OCI-LY1 (cell line): Measurements from ENCODE around the gene RNF207.

ENCODE experiments used
- EZH2 ChIP-seq: fragments of 200-600 bp; sonication (generic), shearing (Covaris generic); IDR thresholded peaks from 2 replicates; pipeline ENCODE4 v1.8.0; 2017; ENCODE audit warnings: borderline replicate concordance, mixed run types, mild to moderate bottlenecking, antibody characterized with exemption, low read length, moderate library complexity, mixed read lengths
- TF ChIP-seq, protein P1 (sequence below): fragments of 200-600 bp; sonication (generic), shearing (Covaris generic); IDR thresholded peaks from 2 replicates; pipeline ENCODE4 v1.5.1; 2017; ENCODE audit warnings: mild to moderate bottlenecking, antibody characterized with exemption, low read length, moderate library complexity, mixed read lengths

DNA sequence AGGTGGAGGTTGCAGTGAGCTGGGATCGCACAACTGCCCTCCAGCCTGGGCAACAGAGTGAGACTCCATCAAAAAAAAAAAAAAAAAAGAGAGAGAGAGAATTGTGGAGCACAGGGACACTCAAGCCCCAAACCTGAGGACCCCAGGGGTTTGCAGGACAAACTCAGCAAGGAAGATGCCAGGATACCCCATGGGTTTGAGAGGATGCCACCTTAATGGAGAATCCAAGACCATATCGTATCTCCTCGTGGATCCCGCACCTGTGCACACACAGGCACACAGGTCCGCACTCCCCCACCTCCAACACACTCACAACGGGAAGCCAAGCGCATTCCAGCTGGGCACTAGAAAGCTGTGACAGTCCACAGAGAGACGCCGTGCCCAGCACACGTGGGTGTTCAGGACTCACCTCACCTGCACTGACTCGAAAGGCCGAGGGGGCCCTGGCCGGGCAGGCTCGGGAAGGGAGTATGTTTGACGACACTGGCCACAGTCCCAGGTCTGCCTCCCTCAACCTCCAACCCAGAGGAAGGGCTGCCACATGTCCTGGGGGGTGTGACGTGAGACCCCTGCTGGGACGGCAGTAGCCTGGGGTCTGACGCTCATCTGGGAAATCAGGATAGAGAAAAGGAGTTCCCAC, 36.9 kb upstream of the RNF207 start:
- TF ChIP-seq, protein P1, sequence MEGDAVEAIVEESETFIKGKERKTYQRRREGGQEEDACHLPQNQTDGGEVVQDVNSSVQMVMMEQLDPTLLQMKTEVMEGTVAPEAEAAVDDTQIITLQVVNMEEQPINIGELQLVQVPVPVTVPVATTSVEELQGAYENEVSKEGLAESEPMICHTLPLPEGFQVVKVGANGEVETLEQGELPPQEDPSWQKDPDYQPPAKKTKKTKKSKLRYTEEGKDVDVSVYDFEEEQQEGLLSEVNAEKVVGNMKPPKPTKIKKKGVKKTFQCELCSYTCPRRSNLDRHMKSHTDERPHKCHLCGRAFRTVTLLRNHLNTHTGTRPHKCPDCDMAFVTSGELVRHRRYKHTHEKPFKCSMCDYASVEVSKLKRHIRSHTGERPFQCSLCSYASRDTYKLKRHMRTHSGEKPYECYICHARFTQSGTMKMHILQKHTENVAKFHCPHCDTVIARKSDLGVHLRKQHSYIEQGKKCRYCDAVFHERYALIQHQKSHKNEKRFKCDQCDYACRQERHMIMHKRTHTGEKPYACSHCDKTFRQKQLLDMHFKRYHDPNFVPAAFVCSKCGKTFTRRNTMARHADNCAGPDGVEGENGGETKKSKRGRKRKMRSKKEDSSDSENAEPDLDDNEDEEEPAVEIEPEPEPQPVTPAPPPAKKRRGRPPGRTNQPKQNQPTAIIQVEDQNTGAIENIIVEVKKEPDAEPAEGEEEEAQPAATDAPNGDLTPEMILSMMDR: no peak
- no peak for TF ChIP-seq EZH2
